GM21367 (cell line): ENCODE data around the gene BRINP2.

Source experiments
- ATAC-seq: cut with Tn5 transposase; IDR thresholded peaks from one replicate; pipeline ENCODE4 v1.9.1; 2021; ENCODE audit not compliant: unreplicated experiment

Gene BRINP2

DNA sequence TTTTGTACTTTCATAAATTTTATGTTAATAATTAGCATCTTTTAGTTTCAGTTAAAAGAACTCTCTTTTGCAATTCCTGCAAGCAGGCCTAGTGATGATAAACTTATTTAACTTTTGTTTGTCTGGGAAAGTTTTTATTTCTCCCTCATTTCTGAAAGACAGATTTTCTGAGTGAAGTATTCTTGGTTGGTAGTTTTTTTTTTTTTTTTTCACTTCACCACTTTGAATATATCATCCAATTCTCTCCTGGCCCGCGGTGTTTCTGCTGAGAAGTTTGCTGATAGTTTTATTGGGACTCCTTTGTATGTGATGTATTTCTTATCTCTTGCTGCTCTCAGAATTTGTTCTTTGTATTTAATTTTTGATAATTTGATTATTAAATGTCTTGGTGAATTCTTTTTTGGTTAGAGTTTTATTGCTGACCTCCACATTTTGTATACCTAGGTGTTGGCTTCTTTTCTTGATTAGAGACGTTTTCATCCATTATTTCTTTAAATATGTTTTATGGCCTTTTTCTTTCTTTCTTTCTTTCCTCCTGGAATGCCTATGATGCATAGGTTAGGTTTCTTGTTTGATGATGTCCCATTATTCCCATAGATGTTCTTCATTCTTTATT is 45.9 kb downstream of the BRINP2 start:
- ATAC-seq: no peak

DNA sequence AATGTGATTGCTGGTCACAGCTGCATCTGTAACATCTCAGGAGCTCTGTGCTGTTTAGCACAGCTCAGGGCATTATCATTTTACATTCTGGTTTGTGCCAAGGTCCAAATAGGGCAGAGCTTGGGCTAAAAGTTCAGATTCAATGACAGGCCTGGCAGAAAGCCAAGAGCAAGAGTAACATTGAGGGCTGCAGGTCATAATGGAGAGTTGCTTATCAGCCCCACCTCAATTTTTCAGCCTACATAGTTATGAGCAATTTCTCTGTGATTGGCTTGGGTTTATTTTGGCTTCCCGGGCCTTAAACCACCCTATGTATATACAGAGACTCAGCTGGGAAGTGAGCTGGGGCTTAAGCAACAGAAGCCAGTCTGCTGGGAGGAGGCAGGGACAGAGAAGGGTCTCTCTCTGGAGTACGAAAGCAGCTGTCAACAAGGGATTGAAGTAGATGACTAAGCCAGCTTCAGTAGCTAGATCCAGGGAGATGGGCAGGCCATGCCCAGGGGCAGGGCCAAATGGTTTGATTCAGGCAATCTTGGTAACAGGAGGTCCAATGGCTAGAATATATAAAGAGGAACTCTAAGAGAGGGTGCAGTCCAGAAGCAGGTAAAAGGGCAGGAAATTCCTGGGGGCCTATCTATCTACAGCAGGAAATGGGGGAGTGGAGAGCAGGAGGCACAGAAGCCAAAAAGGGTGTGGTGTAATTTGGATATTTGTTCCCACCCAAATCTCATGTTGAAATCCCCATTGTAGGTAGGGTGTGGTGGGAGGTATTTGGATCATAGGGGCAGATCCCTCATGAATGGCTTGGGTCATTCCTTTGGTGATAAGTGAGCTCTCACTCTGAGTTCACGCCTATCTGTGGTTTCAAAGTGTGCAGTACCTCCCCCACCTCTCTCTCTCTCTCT is 49.0 kb downstream of the BRINP2 start:
- no peak for ATAC-seq

DNA sequence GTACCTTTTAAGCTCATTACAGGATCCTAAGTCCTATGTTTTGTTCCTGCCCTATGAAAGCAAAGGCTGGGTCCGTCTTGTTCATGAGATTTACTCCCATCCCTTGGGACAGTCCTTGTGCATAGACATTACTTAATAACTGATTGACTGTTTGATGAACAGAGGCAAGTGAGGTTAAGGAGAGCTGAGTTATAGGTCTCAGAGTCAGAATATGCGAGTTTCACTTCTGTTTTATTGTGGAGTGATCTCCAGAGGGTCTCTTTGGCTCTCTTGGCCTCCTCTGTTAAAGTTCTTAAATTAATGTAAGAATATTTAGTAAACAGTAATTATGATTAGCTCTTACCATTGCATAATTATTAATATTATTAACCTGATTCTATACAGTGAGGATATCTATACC is 52.6 kb downstream of the BRINP2 start:
- no peak for ATAC-seq

DNA sequence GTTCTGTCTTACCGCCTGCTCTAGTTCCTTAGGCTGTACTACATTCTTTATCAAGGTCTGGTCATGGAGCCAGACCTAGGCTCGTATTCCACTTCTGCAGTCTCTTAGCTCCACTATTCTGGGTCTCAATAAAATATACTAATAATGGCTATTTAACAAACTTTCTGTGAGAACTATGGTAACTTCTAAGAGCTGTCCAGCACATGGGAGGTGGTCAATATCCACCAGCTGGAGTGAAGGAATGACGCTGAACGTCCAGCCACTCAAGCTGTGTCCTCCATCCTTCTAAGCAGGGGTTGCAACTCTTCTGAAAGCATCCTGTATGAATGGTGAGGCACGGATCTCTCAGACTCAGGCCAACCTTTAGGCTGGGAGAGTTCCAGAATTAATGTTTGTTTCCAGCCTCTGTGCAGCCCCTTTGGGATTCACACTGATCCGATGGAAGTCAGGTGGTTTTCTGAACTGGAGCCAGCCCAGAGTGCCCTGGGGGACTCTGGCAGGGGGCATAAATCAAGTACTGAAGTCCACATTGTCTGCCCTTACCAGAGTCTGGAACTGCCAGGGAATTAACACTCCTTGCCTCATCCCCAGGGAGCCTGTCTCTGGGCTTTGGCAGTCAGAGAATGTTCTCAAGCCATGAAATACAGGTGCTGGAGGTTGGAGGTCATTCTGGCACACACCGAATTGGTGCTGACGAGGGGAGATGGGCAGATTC is 57.4 kb downstream of the BRINP2 start:
- no peak for ATAC-seq

DNA sequence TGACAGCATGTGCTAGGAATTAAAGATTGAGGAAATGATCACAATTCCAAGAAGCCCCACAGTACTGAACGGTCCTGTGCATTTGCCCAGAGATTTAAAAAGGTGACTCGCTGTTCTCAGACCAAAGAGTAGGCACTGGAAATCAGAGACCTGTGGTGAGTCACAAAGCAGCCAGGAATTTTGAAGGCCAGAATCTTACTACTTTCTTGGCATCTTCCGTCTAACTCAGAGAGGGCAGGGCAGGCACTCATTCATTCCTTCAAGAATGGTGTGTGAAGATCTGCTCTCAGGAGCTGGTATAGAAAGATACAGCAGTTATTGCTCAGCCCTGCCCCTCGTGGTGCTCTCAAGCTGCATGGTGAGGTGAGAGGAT is 57.9 kb downstream of the BRINP2 start:
- ATAC-seq: no peak

- no peak for ATAC-seq
Observed at GRCh38 chr1:177229781-177230180, 59.0 kb downstream of the BRINP2 start.

GRCh38 chr1:177230228-177231016 is 59.7 kb downstream of the BRINP2 start:
- no peak for ATAC-seq

- no peak for ATAC-seq
Observed at GRCh38 chr1:177235350-177235749, 64.6 kb downstream of the BRINP2 start.

- no peak for ATAC-seq
Observed at GRCh38 chr1:177236962-177237361, 66.2 kb downstream of the BRINP2 start.

DNA sequence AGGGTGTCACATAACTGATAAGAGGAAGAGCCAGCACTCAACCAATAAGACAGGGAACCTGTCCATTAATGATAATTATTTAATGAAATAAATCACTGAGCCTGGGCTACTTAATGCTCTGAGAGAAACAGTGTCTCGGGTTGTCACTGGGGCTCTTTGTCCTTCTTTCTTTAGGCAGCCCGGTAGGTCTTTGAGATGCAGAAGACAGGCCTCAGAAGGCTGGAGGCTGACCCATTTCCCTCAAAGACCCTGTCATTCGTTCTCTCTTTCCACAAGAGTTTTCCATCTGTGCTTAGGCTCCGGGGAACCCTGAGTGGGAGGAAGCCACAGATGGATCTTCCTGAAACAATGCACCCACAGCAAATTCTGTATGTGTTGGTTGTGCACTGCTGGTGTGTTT is 68.2 kb downstream of the BRINP2 start:
- no peak for ATAC-seq

- no peak for ATAC-seq
Observed at GRCh38 chr1:177239792-177240191, 69.0 kb downstream of the BRINP2 start.

DNA sequence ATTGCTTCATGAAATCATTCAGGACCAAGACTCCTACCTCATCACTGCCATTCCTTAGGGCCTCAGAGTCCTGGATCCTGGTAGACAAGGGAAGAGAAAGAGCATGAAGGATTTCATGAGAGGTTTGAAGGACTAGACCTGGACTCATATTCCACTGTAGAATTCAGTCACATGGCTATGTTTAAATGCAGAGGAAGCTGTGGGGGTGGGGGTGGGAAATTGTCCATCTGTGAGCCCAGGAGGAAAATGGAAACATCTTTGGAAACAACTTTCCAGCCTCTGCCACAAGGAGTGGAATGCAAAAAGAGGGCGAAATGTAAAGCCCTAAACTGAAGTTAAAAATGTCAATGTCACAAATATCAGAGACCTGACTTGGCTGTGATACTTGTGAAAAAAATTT is 73.0 kb downstream of the BRINP2 start:
- no peak for ATAC-seq

DNA sequence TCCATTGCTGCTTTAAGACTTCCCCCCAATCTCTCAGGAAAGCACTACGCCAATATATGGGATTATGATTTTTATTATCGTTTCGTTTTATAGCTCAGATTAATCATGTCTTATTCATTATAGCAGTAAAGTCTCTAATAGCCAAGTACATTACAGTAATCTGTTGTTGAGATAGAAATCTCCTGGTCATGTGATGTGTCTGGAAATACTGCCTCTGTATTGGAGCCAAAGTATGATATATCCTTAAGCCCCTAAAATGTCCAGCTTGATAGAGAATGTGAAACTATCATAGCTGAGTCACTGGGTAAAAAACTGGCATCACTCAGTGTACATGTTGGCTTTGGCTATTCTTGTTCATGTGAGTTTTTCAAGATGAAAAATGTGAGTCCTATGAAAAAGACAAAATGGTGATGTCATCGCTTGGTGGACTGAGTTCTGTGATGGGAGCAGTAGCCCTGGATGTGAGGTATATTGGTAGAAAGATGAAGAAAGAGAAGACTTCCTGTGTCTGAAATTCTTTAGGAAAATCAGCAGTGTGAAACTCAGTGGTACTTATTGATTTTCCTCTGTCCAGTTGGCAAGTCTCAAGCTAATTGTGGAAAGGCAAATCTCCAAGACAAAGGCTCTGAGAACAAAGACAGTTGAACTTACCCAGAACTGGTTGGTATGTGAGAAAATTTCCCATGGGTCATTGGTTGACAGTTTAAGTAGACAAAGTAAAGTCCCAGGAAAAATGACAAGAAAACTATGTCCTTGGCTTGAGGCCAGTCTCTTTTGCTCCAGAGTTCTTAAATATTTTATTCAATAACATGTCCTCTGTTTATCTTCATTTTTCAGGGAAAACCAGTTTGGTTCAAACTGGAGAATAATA is 76.2 kb downstream of the BRINP2 start:
- ATAC-seq: no peak

- ATAC-seq: no peak
Observed at GRCh38 chr1:177247623-177248176, 76.9 kb downstream of the BRINP2 start.

- no peak for ATAC-seq
Observed at GRCh38 chr1:177248258-177248657, 77.5 kb downstream of the BRINP2 start.

DNA sequence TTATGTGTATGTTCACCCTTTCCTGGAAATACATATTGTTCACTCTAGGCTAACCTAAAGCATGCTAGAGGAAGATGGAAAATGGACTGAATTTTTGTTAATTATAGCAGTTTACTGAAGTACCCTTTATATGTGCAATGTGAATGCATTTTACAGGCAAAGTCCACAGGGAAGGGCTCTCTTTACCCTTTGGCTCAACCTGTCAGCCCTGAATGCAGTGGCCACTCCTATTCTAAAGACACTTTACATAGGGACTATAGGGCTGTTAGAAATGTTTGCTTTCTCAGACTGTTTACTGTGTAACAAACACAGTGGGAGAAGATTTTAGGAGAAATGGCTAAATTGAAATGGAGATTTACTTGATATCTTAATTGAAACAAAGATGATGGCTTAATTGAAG is 78.5 kb downstream of the BRINP2 start:
- ATAC-seq: no peak

- ATAC-seq: no peak
Observed at GRCh38 chr1:177252877-177253276, 82.1 kb downstream of the BRINP2 start.

- ATAC-seq: no peak
Observed at GRCh38 chr1:177255411-177255810, 84.7 kb downstream of the BRINP2 start.

- no peak for ATAC-seq
Observed at GRCh38 chr1:177256153-177257075, 85.7 kb downstream of the BRINP2 start.
